HG03064 (cell line): Measurements from ENCODE around the gene PPOX.

Experiments used
- ATAC-seq: cut with Tn5 transposase; IDR thresholded peaks from one replicate; pipeline ENCODE4 v1.9.1; 2021; ENCODE audit warnings: low read depth; ENCODE audit not compliant: unreplicated experiment

Gene PPOX

DNA sequence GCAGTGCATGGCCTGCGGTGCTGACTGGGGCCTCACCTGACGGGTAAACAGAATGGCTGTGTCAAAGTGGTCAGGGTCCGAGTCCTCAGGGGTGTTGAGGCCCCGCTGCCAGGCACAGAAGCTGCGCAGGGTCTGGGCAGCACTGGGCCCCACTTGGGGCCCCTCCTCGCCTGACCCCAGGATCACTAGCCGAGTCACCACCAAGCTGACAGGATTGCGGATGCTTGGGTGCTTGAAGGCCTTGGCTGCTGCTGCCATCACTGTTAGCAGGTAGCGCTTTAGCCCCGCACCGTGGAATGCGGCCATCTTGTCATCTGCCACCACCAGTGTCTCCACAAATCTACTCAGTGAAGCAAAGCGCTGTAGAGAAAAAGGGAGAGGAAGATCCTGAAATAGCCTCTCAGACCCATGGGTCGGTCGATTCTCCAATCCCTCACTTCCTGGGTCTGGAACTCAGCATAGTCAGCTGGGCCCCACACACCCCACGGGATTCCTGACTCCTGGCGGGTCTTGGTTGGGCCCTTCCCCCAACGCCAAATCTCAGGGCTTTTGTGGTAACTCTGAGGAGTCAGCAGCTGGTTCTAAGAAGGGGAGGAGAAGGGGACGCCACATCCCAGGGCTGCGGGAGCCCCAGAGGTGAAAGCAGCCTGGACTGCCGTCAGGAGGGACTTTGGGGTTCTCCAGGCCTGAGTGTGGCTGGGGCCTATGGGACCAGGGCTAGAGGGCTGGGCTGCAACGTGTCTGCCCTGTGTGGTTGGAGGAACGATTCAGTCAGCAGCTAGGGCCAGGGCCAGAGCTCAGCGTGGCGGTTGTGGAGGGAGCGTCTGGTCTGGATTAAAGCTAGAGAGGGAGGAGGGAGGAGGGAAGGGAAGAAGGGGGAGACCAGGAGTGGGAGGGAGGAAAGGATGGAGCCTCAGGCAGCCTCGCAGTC lies 30.6 kb downstream of the PPOX start:
- ATAC-seq = no peak

DNA sequence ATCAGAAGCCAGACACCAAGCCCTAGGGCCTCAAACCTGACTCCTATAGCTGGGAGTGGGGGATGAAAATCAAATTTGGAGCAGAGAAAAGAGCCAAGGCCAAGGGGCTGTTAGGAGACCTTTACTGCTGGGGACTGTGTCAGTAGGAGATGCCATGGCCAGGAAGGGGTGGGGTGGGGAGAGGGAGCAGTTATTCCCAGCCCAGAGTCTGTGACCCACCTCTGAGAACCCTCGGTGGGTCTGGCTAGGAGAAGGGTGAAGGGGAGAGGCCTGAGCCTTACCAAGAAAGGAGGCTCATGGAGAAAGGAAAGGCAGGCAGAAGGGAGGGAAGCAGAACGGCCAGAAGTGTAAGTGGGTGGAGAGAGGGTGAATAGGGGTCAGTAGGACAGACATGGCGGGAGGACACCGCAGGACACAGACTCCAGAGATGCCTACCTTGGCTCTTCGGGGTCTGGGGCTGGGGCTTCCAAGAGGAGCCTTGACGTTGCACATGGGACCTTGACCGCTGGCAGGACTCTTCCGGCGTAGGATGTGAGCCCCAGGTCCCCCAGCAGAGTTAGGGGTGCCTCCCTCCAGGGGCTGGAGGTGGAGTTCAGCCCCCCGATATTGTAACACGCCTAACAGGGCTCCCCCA lies 31.5 kb downstream of the PPOX start:
- ATAC-seq = no peak

DNA sequence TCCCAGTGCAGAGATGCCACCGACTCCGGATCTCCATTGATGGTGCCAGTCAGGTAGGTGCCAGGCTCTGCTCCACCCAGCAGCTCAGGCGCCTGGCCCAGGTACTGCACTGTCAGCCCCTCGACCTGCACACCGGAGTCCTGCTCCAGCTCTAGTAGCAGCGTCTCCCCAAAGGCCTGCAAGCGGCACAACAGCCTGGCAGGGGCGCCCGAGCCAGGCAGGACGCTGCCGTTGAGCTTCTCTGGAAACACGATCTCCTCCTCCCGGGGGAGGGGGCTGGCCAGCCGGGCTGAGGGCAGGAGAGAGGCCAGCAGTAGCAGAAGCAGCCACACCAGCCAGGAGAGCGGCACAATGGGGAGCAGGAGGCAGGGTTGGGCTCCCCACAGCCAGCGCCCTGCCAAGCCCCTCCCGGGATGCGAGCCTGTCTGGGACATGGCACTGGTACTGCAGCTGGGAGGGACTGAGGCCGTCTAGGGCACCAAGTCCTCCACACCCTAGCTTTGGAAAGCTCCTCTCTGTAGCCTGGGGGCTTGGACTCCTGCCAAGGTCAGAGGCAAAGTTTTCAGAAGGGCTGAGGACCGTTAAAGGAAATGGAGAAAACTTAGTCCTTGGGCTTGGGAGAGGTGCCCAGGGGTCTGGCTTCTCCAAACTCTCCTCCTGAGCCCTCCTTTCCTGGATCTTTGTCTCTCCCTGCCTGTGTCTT lies 32.1 kb downstream of the PPOX start:
- no peak for ATAC-seq

DNA sequence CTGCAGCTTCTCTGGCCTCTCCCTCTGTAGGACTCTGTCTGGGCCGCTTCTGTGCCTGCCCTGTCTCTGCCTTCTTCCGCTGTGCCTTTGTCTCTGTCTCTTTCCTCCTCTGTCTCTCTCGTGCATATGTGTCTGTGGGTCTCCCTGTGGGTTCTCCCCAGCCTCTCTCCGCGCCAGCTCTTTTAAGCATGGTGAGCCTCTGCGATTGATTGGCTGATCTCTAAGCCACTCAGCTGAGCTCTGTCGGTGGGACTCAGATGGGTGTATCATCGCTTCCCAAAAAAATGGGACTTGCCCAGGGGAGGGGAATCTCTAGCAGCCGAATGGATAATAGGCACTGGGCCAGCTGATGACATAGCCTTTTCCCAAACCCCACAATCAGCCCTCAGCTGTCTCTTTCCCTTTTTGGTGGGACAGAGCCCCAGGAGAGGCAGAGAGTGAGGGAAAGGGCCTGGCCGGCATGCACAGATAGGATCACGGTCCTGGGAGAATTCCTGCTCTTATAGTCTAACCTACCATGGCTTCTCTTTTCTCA lies 32.7 kb downstream of the PPOX start, which contains the start of gene ADAMTS4:
TSS of gene ADAMTS4 (minus strand) at position 158 of the 535 bp plus-strand sequence. CDS start 427 bp downstream, outside the sequence.
- ATAC-seq = no peak

DNA sequence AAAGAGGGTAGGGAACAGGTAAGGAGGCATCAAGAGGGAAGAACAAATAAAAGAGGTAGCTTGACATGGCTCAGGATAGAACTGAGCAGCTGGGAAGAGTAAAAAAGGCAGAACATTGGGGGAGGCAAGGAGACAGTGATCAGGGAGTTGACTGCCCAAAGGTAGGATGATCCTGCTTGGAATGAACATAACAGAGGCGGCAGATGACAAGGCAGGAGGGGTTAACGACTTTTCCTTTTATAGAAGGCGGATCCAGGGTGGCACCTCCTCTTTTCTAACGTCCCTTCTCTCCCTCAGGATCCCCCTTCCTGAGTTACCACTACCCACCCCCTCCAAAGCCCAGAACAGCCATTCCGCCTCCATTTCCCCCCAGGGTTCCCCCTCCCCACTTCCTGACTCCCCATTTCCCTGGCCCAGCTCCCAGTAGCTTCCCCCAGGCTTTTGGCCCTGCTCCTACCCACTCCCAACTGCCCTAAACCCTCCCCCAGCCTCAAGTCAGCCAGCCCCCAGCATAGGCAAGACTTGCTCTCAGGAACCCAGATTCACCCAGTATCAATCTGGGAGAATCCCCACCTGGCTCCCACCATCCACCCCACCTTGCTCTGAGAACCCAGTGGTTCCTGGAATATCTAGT lies 33.4 kb downstream of the PPOX start:
- ATAC-seq = no peak

DNA sequence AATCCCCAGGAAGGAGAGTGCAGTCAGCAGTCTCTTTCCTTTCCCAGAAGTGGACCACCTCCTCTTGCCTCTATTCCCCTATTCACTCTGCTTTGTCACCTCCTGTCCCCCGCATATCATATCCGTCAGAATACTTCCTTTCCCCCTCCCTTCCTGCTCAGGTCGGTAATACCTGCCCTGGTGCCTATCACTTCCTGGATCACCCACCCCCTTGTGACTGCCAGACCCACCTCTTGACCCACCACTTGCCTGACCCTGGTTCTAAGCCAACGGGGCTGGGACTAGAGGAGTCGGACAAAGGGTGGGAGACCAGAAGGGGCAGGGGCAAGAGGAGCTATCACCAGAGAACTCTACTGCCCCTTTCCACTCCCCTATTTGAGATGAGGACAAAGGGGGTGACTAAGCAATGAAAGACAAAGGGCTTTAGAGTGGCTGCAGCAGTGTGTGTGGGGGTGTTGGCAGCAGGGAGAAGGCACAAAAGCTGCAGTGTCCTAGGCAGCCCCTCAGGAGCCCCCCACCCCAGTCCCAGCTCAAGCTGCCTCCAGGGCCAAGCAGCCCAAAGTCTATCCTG lies 34.3 kb downstream of the PPOX start:
- no peak for ATAC-seq

DNA sequence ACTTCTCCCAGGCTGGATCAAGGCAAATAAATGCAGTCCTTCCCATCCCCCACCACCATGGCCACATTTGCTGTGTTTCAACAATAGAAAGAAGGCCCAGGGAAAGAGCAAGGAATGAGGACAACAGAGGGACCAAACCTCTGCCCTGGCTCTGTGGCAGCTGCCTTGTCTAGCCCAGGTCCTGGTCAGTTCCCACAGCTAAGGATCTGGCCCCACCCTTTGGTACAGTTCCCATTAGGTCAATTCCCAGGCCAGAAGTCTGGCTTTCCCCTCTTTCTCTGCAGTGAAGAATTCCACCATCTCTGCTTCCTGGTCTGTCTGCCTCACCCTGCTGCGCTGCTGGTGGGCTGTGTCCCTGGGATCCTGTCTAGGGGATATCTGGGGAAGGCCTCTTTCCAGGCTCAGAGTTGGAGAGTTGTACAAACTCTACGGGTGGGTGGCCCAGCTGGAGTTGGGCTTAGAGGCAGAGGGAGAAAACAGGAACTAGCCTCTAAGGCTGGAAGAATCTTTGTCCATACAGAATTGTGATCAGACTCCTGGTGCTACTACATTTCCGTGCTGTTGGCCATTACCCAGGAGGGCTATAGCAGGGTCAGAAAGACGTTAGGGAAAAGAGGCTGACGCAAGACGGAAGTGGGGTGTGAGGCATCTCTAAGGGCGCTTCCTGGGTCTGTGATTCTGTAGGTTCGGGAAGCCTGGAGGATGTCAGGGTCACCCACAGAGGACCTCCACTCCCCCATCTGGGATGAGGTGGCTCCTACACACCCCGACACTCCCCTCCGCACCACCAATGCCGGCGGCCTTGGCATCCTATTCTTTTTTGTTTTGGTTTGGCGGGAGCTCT lies 35.0 kb downstream of the PPOX start:
- ATAC-seq = no peak

DNA sequence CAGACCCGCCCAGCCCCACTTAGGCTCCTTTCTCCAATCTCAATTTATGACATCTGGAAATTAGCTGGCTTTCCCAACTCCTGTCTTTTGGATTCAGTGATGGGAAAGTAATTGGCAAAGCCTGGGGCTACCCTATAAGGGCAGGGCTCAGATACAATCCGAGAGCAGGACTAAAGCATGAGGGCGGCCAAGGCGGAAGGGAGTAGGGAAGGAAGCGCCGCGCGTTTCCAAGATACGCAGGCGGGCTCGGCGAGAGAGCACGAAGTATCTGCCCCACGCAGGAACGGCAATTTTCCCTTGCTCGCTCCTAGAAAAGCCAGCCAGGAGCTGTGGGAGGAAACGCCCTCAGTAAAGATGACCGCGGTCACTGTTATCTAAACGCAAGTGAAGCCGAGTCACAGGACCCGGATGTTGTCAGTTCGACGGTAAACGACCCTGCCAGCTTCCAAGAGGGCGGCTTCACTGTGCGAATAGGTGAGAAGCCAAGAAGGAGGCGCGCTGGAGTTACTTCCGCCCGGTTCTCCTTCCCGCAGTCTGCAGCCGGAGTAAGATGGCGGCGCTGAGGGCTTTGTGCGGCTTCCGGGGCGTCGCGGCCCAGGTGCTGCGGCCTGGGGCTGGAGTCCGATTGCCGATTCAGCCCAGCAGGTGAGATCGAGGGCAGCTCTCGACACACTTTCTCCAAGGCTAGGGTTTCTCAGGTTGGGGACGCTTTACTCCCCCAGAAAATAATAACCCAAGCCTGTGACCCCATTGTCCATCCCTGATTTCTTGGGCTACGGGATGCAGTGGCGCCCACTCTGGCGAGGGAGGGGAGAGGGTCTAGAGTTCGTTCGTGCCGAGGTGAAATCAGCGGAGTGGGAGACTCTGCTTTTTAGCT lies 35.8 kb downstream of the PPOX start, which contains the start of gene NDUFS2:
TSS of gene NDUFS2 (plus strand) at position 532 of the 877 bp plus-strand sequence. CDS start at position 551, 19 bp downstream.
- ATAC-seq = peak; percentile 88

DNA sequence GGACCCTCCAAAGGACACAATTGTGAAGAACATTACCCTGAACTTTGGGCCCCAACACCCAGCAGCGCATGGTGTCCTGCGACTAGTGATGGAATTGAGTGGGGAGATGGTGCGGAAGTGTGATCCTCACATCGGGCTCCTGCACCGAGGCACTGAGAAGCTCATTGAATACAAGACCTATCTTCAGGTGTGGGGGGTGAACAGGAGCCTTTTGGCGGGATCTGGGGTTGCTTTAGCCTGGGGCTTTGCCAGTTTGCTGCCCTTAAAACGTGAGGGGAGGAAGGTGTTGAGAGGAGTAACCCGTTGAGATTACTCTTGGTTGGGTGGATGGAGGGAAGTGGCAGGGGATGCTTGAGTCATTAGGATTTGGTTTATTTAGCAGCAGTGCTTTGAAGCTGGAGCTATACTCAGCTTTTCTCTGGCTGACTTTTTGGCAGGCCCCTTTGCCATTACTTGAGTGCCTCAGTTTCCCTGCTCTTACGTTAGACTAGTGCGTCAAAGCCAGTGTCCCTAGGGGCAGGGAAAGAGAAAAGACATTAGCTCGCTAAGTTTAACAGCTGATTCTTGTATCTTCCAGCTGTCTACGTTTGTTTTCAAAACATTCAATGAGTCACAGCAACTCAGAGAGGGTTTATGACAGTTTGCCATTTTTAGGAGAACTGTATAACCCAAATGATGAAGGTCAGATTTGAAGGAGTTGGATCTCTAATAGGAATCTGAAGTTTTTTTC lies 40.4 kb downstream of the PPOX start:
- ATAC-seq = no peak

DNA sequence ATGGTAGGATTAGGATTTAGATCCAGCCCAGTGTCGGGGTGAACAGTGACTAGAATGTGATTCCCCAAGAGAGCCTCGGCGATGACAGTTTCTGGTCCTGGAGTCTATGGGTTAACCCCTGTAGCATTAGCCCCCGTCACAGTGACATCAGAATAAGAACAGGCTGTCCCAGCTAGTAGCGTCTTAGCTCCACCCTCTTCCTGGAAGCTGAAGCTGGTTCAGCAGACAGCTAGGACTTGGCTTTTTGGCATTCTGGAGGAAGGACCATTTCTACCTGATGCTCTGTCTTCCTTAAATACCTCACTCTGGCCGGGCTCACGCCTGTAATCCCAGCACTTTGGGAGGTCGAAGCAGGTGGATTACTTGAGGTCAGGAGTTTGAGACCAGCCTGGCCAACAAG lies 40.9 kb downstream of the PPOX start:
- ATAC-seq = no peak

DNA sequence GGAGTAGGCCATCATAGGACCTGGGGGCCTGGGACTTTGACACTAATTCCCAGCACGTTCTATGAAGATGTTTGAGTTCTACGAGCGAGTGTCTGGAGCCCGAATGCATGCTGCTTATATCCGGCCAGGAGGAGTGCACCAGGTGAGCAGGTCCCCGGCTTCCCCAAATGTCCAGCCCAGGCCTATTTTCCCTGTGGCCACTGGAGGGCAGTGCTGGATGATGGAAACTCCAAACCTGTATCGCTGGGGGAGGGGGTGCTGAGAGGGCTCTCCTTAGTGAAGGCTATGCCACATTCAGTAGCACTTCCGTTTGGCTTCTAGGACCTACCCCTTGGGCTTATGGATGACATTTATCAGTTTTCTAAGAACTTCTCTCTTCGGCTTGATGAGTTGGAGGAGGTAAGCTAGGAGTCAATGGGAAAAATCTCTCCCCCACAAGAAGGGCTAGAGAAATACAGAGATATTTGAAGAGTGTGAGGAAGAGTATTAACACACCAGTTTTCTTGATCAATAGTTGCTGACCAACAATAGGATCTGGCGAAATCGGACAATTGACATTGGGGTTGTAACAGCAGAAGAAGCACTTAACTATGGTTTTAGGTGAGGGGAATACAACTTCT lies 43.7 kb downstream of the PPOX start:
- ATAC-seq = no peak

DNA sequence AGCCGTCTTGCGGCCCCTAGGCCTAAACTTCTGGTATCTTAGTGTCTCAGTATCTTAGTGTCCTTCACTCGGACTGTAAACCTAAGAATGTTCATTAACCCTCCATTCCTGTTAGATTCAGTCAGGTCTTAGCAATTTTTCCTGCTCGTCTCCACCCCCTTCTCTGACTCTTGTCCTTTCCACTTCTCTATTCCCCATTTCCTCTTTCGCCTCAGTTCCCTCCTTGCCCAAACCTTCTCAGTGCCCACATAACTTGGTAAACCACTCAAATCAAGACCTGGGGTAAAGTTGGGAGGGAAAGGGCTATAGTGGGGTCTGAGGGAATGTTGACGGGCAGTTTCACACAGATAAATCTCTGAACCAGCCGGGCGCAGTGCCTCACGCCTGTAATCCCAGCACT lies 48.1 kb downstream of the PPOX start:
- no peak for ATAC-seq

DNA sequence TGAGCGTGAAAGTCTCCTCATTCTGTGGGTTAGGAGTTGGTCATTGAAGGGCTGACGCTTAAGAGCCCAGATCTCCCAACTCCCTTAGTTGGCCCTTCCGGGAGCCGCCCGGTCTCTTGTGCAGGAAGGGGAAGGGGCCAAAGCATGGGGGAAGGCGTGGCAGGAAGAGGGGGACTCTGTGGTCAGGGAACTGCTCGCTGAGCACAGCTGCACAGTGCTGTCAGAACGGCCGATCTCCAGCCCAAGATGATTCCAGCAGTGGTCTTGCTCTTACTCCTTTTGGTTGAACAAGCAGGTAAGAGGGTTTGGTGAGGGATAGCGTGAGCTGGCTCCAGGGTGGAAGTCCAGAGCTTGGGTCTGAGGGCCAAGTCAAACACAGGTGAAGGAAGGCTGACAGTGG lies 48.9 kb downstream of the PPOX start, which contains the start of gene FCER1G:
TSS of gene FCER1G (plus strand) at position 220 of the 400 bp plus-strand sequence. CDS start at position 247, 27 bp downstream.
- no peak for ATAC-seq

DNA sequence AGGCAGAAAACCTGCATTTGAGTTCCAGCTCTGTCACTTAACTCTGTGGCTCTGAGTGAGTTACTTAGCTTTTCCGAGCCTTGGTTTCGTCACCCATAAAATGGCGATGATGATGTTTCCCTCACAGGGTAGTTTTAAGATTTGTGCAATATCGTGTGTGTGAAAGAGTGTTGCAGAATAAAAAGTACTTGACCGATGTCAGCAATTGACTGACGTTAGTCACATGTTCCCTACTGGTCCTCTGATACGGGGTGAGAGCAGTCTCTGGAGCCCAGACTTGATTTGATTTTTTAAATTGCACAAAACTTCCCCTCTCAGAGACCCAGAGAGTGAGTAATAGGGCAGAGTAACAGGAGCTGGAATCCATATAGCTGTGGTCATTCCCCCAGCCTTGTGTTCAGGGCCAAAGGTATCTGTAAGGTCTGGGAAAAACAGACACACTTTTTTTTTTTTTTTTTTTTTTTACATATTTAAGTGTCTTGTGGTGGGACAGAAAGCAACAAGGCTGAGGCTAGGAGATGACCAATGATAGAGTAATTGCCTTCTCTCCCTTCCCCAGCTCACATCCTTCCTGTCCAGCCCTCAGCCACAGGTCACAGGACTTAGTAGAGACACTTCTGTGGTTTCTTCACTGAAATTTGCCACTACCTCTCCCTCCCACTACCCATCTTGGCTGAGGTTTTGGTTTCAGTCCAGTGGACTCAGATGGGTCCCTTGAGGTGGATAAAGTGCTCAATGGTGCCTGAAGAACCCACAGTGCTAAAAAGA lies 50.9 kb downstream of the PPOX start:
- peak; percentile 83 for ATAC-seq

DNA sequence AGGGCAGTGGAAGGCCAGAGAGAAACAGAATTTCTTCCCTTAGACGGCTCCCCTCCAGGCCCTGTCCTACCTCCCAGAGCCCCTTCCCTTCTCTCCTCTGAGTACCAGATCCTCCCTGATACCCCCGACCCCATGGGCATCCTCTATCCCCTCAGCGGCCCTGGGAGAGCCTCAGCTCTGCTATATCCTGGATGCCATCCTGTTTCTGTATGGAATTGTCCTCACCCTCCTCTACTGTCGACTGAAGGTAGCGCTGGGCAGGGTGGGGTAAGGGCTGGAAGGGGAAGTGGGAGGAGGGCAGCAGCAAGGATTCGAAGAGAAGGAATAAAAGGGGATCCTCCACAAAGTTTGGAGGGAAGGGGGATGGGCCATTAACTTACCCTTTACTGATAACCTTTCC lies 51.6 kb downstream of the PPOX start:
- ATAC-seq = no peak
